Stimulated activated memory B cell treated with anti-CD40 and anti-IgM and Interleukin-4, amounts not matched to agents 10 μg/mL and 1 μg/mL and 100 μg/mL, for 72 hours (primary cell): ENCODE measurements around the gene ZNF839.
"Not testable (repeated sequence)": the region's sequence is repeated elsewhere in the genome, so short reads cannot be mapped to it uniquely, and the experiment has no call there.

Source experiments
- ATAC-seq: fragments of 150-1000 bp; cut with Tn5 transposase; 2 replicates; pipeline ENCODE4 v1.10.0; 2021
- H3K27ac Mint-ChIP-seq: one replicate; pipeline ENCODE4 v1.8.0; 2022; ENCODE audit warnings: mild to moderate bottlenecking, mixed read lengths
- H3K27me3 Mint-ChIP-seq: one replicate; pipeline ENCODE4 v1.8.0; 2022; ENCODE audit warnings: mixed read lengths
- H3K36me3 Mint-ChIP-seq: one replicate; pipeline ENCODE4 v1.8.0; 2022; ENCODE audit warnings: mixed read lengths
- H3K4me1 Mint-ChIP-seq: one replicate; pipeline ENCODE4 v1.8.0; 2022; ENCODE audit warnings: mixed read lengths
- H3K4me3 Mint-ChIP-seq: one replicate; pipeline ENCODE4 v1.8.0; 2022; ENCODE audit warnings: mild to moderate bottlenecking, moderate library complexity, mixed read lengths
- H3K9me3 Mint-ChIP-seq: one replicate; pipeline ENCODE4 v1.8.0; 2022; ENCODE audit warnings: mixed read lengths

The ZNF839 gene

GRCh38 chr14:102346645-102347044 is 27.1 kb downstream of the ZNF839 start:
- Mint-ChIP-seq H3K27ac (no peak overlapping the region), H3K4me1 (peaks cover 5% of the 10 kb centered on the region), H3K27me3 (no peaks in the 10 kb centered on the region), H3K4me3 (no peak overlapping the region), H3K9me3 (no peaks in the 10 kb centered on the region), H3K36me3 (peaks cover 65% of the 10 kb centered on the region)
- ATAC-seq, result no peak

GRCh38 chr14:102348376-102348775 is 28.8 kb downstream of the ZNF839 start:
- Mint-ChIP-seq H3K4me1 (peaks cover 7% of the 10 kb centered on the region), H3K36me3 (peaks cover 64% of the 10 kb centered on the region), H3K27ac (no peak overlapping the region), H3K4me3 (no peak overlapping the region), H3K27me3 (no peaks in the 10 kb centered on the region), H3K9me3 (no peaks in the 10 kb centered on the region)
- no peak for ATAC-seq

GRCh38 chr14:102351023-102351422 is 31.5 kb downstream of the ZNF839 start:
- no peaks in the 10 kb centered on the region for H3K27me3 Mint-ChIP-seq
- no peak overlapping the region for H3K27ac Mint-ChIP-seq
- H3K36me3 Mint-ChIP-seq, result peaks cover 62% of the 10 kb centered on the region
- ATAC-seq, result no peak
- peaks cover 4% of the 10 kb centered on the region for H3K4me1 Mint-ChIP-seq
- no peaks in the 10 kb centered on the region for H3K9me3 Mint-ChIP-seq
- H3K4me3 Mint-ChIP-seq, result no peak overlapping the region

- not testable (repeated sequence) for H3K27ac Mint-ChIP-seq, H3K27me3 Mint-ChIP-seq, H3K4me1 Mint-ChIP-seq, H3K4me3 Mint-ChIP-seq, H3K9me3 Mint-ChIP-seq, ATAC-seq
- H3K36me3 Mint-ChIP-seq, result peaks cover 64% of the 10 kb centered on the region
These were observed 32.0 kb downstream of the ZNF839 start for GRCh38 chr14:102351593-102351992.

DNA sequence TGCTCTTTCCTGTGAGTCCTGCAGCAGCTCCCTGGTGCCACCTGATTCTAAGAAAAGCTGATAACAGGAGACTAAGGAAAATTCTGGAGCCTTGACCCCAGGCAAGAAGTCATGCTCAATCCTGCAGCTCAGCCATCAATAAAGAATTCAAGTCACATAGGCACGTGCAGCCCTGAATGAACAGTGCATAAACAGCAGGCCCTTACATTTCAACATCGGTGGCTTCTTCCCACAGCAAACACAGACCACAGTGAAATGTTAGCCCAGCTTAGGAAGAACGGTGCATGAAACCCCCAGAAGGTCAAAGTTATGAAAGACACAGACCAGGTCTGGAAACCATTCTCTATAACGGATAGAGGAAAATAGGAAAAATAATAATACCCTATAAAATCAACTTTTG is 32.7 kb downstream of the ZNF839 start:
- Mint-ChIP-seq H3K9me3 (no peaks in the 10 kb centered on the region), H3K27ac (no peak overlapping the region), H3K36me3 (peaks cover 71% of the 10 kb centered on the region), H3K4me3 (no peak overlapping the region), H3K4me1 (peaks cover 5% of the 10 kb centered on the region), H3K27me3 (no peaks in the 10 kb centered on the region)
- ATAC-seq, result no peak

- no peak overlapping the region for H3K27ac Mint-ChIP-seq
These were observed 33.6 kb downstream of the ZNF839 start for GRCh38 chr14:102353126-102353619.

DNA sequence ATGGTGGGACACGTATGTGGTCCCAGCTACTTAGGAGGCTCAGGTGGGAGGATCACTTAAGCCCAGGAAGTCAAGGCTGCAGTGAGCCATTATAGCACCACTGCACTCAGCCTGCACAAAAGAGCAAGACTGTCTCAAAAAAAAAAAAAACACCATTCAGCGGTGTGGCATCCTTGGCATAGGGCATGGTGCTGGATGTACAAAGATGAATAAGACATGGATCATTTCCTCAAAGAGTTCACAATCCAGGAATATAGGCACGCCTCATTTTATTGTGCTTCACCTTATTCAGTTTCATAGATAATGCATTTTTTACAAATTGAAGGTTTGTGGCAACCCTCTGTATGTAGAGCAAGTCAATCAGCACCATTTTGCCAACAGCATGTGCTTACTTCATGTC is 36.7 kb downstream of the ZNF839 start:
- Mint-ChIP-seq H3K4me1 (peaks cover 29% of the 10 kb centered on the region), H3K4me3 (no peak overlapping the region), H3K27ac (no peak overlapping the region), H3K36me3 (peaks cover 62% of the 10 kb centered on the region), H3K27me3 (no peaks in the 10 kb centered on the region), H3K9me3 (no peaks in the 10 kb centered on the region)
- no peak for ATAC-seq

More at GRCh38 chr14:102353126-102353619, 33.6 kb downstream of the ZNF839 start:
- Mint-ChIP-seq H3K9me3 (no peaks in the 10 kb centered on the region), H3K27me3 (no peaks in the 10 kb centered on the region), H3K4me3 (no peak overlapping the region), H3K4me1 (peaks cover 13% of the 10 kb centered on the region), H3K36me3 (peaks cover 72% of the 10 kb centered on the region)
- no peak for ATAC-seq

- no peaks in the 10 kb centered on the region for H3K9me3 Mint-ChIP-seq
- H3K4me1 Mint-ChIP-seq, result peaks cover 34% of the 10 kb centered on the region
- H3K4me3 Mint-ChIP-seq, result no peak overlapping the region
- H3K27ac Mint-ChIP-seq, result no peak overlapping the region
- H3K36me3 Mint-ChIP-seq, result peaks cover 43% of the 10 kb centered on the region
- no peaks in the 10 kb centered on the region for H3K27me3 Mint-ChIP-seq
- no peak for ATAC-seq
These were observed 39.8 kb downstream of the ZNF839 start for GRCh38 chr14:102359341-102359740.

DNA sequence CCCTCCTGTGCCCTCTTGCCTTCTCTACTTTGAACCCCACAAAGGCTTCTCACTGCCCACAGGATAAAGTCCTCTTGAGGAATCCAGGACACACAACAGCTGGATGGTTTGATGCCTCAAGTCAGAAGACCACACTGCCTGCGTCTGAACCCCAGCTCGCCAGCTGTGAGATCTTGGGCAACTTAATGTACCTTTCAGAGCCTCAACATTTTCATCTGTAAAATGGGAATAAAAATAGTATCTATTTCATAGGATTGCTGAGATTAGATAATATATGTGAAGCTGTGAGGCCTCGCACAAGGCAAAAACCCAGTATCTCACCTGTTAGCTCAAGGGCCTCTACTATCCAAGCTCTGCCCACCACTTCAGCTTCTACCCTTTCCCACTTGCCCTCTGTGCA is 40.8 kb downstream of the ZNF839 start:
- no peaks in the 10 kb centered on the region for H3K27me3 Mint-ChIP-seq
- ATAC-seq, result no peak
- no peaks in the 10 kb centered on the region for H3K9me3 Mint-ChIP-seq
- H3K4me3 Mint-ChIP-seq, result no peak overlapping the region
- peak overlapping the region; percentile 89 for H3K27ac Mint-ChIP-seq
- H3K36me3 Mint-ChIP-seq, result peaks cover 39% of the 10 kb centered on the region
- peaks cover 34% of the 10 kb centered on the region for H3K4me1 Mint-ChIP-seq

GRCh38 chr14:102362084-102362483 is 42.5 kb downstream of the ZNF839 start:
- peak overlapping the region; percentile 87 for H3K4me3 Mint-ChIP-seq
- peak overlapping the region; percentile 89 for H3K27ac Mint-ChIP-seq
- no peaks in the 10 kb centered on the region for H3K9me3 Mint-ChIP-seq
- no peaks in the 10 kb centered on the region for H3K27me3 Mint-ChIP-seq
- peaks cover 34% of the 10 kb centered on the region for H3K4me1 Mint-ChIP-seq
- peaks cover 26% of the 10 kb centered on the region for H3K36me3 Mint-ChIP-seq
- peak; percentile 90 for ATAC-seq

- Mint-ChIP-seq H3K27ac (peak within 1 kb of the TSS; percentile 89), H3K4me3 (peak within 1 kb of the TSS; percentile 90)
These were observed 43.1 kb downstream of the ZNF839 start, which contains the start of the genes CINP and TECPR2 for GRCh38 chr14:102362545-102363181. Gene CINP (minus strand): TSS chr14:102362890. CDS start chr14:102362851, 39 bp downstream. Gene TECPR2 (plus strand): TSS chr14:102362941. CDS start chr14:102376722, 13,781 bp downstream.

DNA sequence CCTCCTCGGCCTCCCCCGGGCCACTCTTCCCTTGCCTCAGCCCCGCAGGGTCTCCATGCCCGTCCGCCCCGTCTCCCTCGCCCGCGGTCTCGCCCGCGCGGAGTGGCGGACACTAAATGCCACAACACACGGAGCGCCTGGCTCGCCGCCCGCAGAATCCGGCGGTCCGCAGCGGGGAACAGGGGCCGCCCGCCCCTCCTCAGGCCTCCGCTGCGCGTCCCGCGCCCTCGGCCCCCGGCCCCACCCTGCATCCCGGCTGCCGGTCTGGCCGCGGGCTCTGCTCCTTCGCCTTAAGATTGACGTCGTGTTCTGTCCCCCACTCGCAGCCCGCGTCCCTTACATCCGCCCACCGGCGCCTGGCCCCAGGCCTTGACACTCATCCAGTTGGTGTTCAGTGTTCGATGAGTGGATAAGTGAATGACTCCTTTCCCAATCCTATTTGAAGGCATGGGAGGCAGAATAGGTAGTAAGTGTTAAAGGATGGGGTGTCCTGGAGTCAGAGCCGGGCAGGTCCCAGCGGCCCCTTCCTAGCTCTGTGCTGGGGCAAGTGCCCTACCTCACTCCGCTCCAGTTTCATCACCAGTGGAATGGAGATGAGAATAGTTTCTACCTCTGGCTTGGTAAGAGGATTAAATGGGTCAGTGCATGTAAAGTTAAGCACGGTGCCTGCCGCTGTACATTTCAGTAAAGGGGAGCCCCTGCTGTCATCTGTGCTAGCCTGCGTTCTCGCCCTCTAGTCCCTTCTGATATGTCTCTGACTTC is 43.8 kb downstream of the ZNF839 start:
- peak overlapping the region; percentile 89 for H3K27ac Mint-ChIP-seq
- peak overlapping the region; percentile 90 for H3K4me3 Mint-ChIP-seq
- peaks cover 15% of the 10 kb centered on the region for H3K36me3 Mint-ChIP-seq
- peak; percentile 34 for ATAC-seq
- peaks cover 37% of the 10 kb centered on the region for H3K4me1 Mint-ChIP-seq
- no peaks in the 10 kb centered on the region for H3K27me3 Mint-ChIP-seq
- no peaks in the 10 kb centered on the region for H3K9me3 Mint-ChIP-seq

More at GRCh38 chr14:102362545-102363181, 43.1 kb downstream of the ZNF839 start, which contains the start of the genes CINP and TECPR2:
- Mint-ChIP-seq H3K27me3 (no peaks in the 10 kb centered on the region), H3K9me3 (no peaks in the 10 kb centered on the region), H3K36me3 (peaks cover 21% of the 10 kb centered on the region), H3K4me1 (peaks cover 34% of the 10 kb centered on the region)
- peak; percentile 96 for ATAC-seq

DNA sequence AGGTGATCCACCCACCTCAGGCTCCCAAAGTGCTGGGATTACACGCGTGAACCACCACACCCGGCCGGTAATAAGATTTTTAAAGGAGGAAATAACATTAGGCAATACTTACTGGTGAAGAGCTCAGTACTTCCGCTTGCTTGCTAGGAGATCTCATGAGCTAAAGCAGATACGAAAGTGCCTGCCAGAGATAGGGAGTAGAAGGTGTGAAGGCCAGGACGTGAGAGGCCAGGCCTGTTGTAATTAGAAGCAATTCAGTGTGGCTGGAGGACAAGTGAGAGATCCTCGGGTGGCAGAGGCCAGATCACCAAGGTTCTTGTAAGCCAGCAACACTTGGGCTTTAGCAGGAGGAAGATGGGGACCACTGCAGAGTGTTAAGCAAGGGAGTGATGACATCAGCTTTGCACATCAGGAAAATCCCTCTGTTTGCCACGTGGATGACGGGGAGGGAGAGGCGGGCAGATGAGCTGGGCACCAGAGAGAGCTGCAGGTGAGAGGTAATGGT is 50.8 kb downstream of the ZNF839 start:
- Mint-ChIP-seq H3K9me3 (no peaks in the 10 kb centered on the region), H3K36me3 (peaks cover 8% of the 10 kb centered on the region), H3K27ac (no peak overlapping the region), H3K4me3 (no peak overlapping the region), H3K4me1 (peaks cover 26% of the 10 kb centered on the region), H3K27me3 (no peaks in the 10 kb centered on the region)
- ATAC-seq, result no peak

DNA sequence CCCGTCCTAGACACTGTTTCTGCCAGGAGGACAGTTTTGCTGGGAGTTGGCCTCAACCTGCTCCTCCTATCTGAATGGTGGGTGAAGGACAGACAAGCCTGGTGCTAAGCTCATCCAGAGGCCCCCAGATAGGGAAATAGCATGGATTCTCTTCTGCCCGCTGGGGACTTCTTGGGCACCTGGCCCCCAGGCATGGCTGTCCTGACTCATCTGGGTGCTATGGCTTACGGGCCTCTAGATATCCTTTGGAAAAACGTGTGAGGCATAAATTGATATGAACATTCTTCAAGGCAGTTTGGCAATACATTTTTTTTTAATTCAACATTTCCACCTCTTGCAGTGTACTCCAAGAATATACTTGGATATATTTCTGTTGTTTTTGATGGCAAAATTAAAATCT is 51.8 kb downstream of the ZNF839 start:
- ATAC-seq, result no peak
- no peaks in the 10 kb centered on the region for H3K9me3 Mint-ChIP-seq
- H3K4me3 Mint-ChIP-seq, result no peak overlapping the region
- H3K36me3 Mint-ChIP-seq, result peaks cover 8% of the 10 kb centered on the region
- H3K27ac Mint-ChIP-seq, result no peak overlapping the region
- no peaks in the 10 kb centered on the region for H3K27me3 Mint-ChIP-seq
- H3K4me1 Mint-ChIP-seq, result peaks cover 26% of the 10 kb centered on the region

- peaks cover 16% of the 10 kb centered on the region for H3K4me1 Mint-ChIP-seq
These were observed 53.6 kb downstream of the ZNF839 start for GRCh38 chr14:102373110-102373509.

More at GRCh38 chr14:102373110-102373509, 53.6 kb downstream of the ZNF839 start:
- H3K4me3 Mint-ChIP-seq, result no peak overlapping the region
- H3K9me3 Mint-ChIP-seq, result no peaks in the 10 kb centered on the region
- no peak for ATAC-seq
- peaks cover 22% of the 10 kb centered on the region for H3K36me3 Mint-ChIP-seq
- H3K27me3 Mint-ChIP-seq, result no peaks in the 10 kb centered on the region
- no peak overlapping the region for H3K27ac Mint-ChIP-seq
